Thyroid gland (tissue), 4 donors: ENCODE measurements around the gene C10orf95.

Source experiments
- CTCF ChIP-seq, 6 experiments: fragments of 200-600 bp in 3 of 6; fragments of 450-650 bp in 3 of 6; sonication (generic) in 3 of 6; IDR thresholded peaks; one replicate each; pipeline ENCODE4 v1.5.1; 2016 to 2019; ENCODE audit warnings: antibody characterized with exemption in 6 of 6, mild to moderate bottlenecking in 2 of 6, inconsistent platforms in 1 of 6, moderate library complexity in 1 of 6
- POLR2A ChIP-seq, 2 donors: fragments of 450-650 bp; IDR thresholded peaks; one replicate each; pipeline ENCODE4 v1.6.1; 2017; ENCODE audit warnings: antibody characterized with exemption in 2 of 2, mild to moderate bottlenecking in 2 of 2, moderate library complexity in 1 of 2

- no peak for TF ChIP-seq CTCF (IDR thresholded peaks at IDR 0.05)
- TF ChIP-seq POLR2A (IDR thresholded peaks at IDR 0.05): no peak
Observed at GRCh38 chr10:102421507-102421756, 29.9 kb downstream of the C10orf95 start.
